ENCODE measurements around the gene ATP8B1. TPM values are rescaled to one million over a fixed set of nuclear protein-coding genes. Genes with fewer than 3 reads are reported as not detected.

ATP8B1 gene
- total RNA-seq, 1 experiment from 2014 or later, result 1.1 TPM

GRCh38 chr18:57819119-57819518, 16.0 kb upstream of the ATP8B1 start:
- no peak for DNase-seq
- H3K36me3 Mint-ChIP-seq (ENCODE audit: insufficient read depth in 1 of 3, low read depth in 3 of 3), result no peaks in the 10 kb centered on the region
- no peak overlapping the region for H3K27ac ChIP-seq (ENCODE audit: insufficient read length, low read depth, low read length)
- no peak overlapping the region for H2BK12ac ChIP-seq (ENCODE audit: insufficient read length, low read depth, low read length)
- no peak overlapping the region for H2AFZ ChIP-seq (ENCODE audit: low read length)
- H3K79me1 ChIP-seq (ENCODE audit: insufficient read depth, low read depth, low read length, poor library complexity, severe bottlenecking), result no peaks in the 10 kb centered on the region
- H4K20me1 ChIP-seq (ENCODE audit: control insufficient read depth, insufficient read depth, insufficient read length), result no peaks in the 10 kb centered on the region
- H2AK5ac ChIP-seq (ENCODE audit: insufficient read length, low read length), result no peak overlapping the region
- H3K9ac ChIP-seq (ENCODE audit: extremely low read depth, insufficient read length, low read length), result no peak overlapping the region
- no peaks in the 10 kb centered on the region for H3K4me1 ChIP-seq (ENCODE audit: insufficient read depth, low read length)
- no peak overlapping the region for H3K56ac ChIP-seq (ENCODE audit: insufficient read length, low read depth, low read length)
- H3K4me2 ChIP-seq (ENCODE audit: insufficient read depth, insufficient read length, low read length), result no peak overlapping the region
- H3K14ac ChIP-seq (ENCODE audit: insufficient read depth, low read length), result no peak overlapping the region
- H3K18ac ChIP-seq (ENCODE audit: insufficient read length, low read depth, low read length), result no peak overlapping the region
- no peak overlapping the region for H3K27ac Mint-ChIP-seq
- peaks cover 3 to 4% of the 10 kb centered on the region in 2 experiments; a peak in 2 of 4 replicates for H3K4me1 Mint-ChIP-seq
- no CpG with 5 or more reads among the region's 3 CpGs for WGBS (ENCODE audit: extremely low coverage, insufficient read length, low lambda C conversion rate)
- H3K4me3 Mint-ChIP-seq, result no peak overlapping the region
- H2BK15ac ChIP-seq (ENCODE audit: low read depth, low read length), result no peak overlapping the region
- H3K9me3 ChIP-seq (ENCODE audit: control insufficient read depth, low read depth, low read length), result no peaks in the 10 kb centered on the region
- no peaks in the 10 kb centered on the region for H3K79me2 ChIP-seq (ENCODE audit: insufficient read depth, low read length)
- no peak overlapping the region for H3K23ac ChIP-seq (ENCODE audit: insufficient read length, low read depth, low read length)
- no peak overlapping the region for H4K8ac ChIP-seq (replicated peaks; ENCODE audit: insufficient read length, low read depth, low read length)
- H2BK5ac ChIP-seq (ENCODE audit: insufficient read length, low read length), result no peak overlapping the region
- no peak overlapping the region for H4K91ac ChIP-seq (ENCODE audit: insufficient read length, low read depth, low read length)
- H2BK120ac ChIP-seq (ENCODE audit: low read depth, low read length, poor library complexity, severe bottlenecking), result no peak overlapping the region
- no peaks in the 10 kb centered on the region for H3K23me2 ChIP-seq (ENCODE audit: insufficient read length, low read depth, low read length, poor library complexity, severe bottlenecking)
- TF ChIP-seq CTCF (conservative IDR thresholded peaks at IDR 0.05), result no peak
- H3T11ph ChIP-seq (ENCODE audit: low read length), result no peak overlapping the region
- H3K9me3 Mint-ChIP-seq, result peaks cover 0 to under 1% of the 10 kb centered on the region in 2 experiments; a peak in 2 of 5 replicates
- no peak overlapping the region for H2BK20ac ChIP-seq (ENCODE audit: low read depth, low read length, poor library complexity, severe bottlenecking)
- no peak overlapping the region for H3K4ac ChIP-seq (ENCODE audit: low read depth, low read length)
- H3K27me3 ChIP-seq (ENCODE audit: insufficient read depth, low read length), result no peaks in the 10 kb centered on the region
- peaks cover 5% of the 10 kb centered on the region; the same call in 1 of the 2 replicates for H3K27me3 Mint-ChIP-seq (ENCODE audit: low read depth)
- no peak overlapping the region for H4K5ac ChIP-seq (ENCODE audit: insufficient read length, low read depth, low read length)

All from H9 (cell line).